Measurements from ENCODE around the gene GADL1.

Gene GADL1

DNA sequence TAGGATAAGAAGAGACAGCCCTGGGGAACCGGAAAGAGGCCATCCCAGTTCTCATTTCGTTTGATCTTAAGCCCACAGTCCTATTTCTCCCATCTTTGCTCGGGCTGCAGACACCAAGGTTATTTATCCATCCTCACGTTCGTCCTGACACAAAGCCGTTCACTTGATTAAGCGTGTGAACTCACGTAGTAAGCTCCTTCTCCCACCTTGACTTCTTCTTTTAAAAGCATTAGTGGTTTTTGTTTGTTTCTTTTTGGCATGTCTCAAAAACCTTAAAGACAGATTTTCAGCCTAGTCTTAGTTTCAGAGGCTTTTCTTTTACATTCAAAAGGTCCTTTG, 217.1 kb downstream of the GADL1 start:
- H2AFZ ChIP-seq (ENCODE audit: low read length, unreplicated experiment): no peak overlapping the region
- H3K36me3 ChIP-seq (ENCODE audit: insufficient read depth, low read length): peaks cover 65% of the 10 kb centered on the region
- peaks cover 57% of the 10 kb centered on the region for H3K4me1 ChIP-seq (ENCODE audit: control insufficient read depth, insufficient read depth, low read length, unreplicated experiment)
- H3K79me2 ChIP-seq (ENCODE audit: control insufficient read depth, insufficient read depth, low read length, unreplicated experiment): peaks cover 62% of the 10 kb centered on the region
- H3K27me3 ChIP-seq (ENCODE audit: insufficient read depth, low read length): no peaks in the 10 kb centered on the region
- no peak overlapping the region for H3K4me3 ChIP-seq (ENCODE audit: low read depth, low read length)
- H3K27ac ChIP-seq (ENCODE audit: low read depth, low read length): no peak overlapping the region

- H3K27ac ChIP-seq (ENCODE audit: low read depth, low read length): no peak overlapping the region
- peaks cover 69% of the 10 kb centered on the region for H3K36me3 ChIP-seq (ENCODE audit: insufficient read depth, low read length)
- peaks cover 53% of the 10 kb centered on the region for H3K4me1 ChIP-seq (ENCODE audit: control insufficient read depth, insufficient read depth, low read length, unreplicated experiment)
- no peaks in the 10 kb centered on the region for H3K27me3 ChIP-seq (ENCODE audit: insufficient read depth, low read length)
- no peak overlapping the region for H2AFZ ChIP-seq (ENCODE audit: low read length, unreplicated experiment)
- no peak overlapping the region for H3K4me3 ChIP-seq (ENCODE audit: low read depth, low read length)
- H3K79me2 ChIP-seq (ENCODE audit: control insufficient read depth, insufficient read depth, low read length, unreplicated experiment): peaks cover 68% of the 10 kb centered on the region
Observed at GRCh38 chr3:30676424-30677346, 217.8 kb downstream of the GADL1 start.

Measured in ACC112 (cell line).